ENCODE data around the gene ST6GAL1. TPM values are rescaled to one million over a fixed set of nuclear protein-coding genes. Genes with fewer than 3 reads are reported as not detected.
A peak's percentile ranks its signal among the peaks of the same experiment; 100 is the strongest.

ST6GAL1 gene
- total and polyA plus RNA-seq, 2 of the 13 experiments (the other 11 are each of a cell fraction or from before 2014, with no cell fraction given) = 79.9 to 164 TPM

GRCh38 chr3:187101184-187102072, 171.1 kb downstream of the ST6GAL1 start (continued):
- 0 out of 2 replicates have a peak, but pooled peaks have one; percentile 22 for TF ChIP-seq ZNF644 (CRISPR knock-in tag; IDR thresholded peaks at IDR 0.05; ENCODE audit: low read depth)
- TF ChIP-seq FOXA1 (IDR thresholded peaks at IDR 0.05) = no peak
- 0 out of 2 replicates have a peak, but pooled peaks have one; percentile 25 for TF ChIP-seq FOXA1 (CRISPR knock-in tag; IDR thresholded peaks at IDR 0.05)
- peak; percentile 25; the same call in 1 of the 2 replicates for TF ChIP-seq SP5 (CRISPR knock-in tag; IDR thresholded peaks at IDR 0.05; ENCODE audit: borderline replicate concordance, low read depth)
- no peak for TF ChIP-seq ZNF556 (CRISPR knock-in tag; IDR thresholded peaks at IDR 0.05; ENCODE audit: borderline replicate concordance)
- no peak for TF ChIP-seq SATB2 (CRISPR knock-in tag; IDR thresholded peaks at IDR 0.05)
- 0 out of 2 replicates have a peak, but pooled peaks have one; percentile 33 for TF ChIP-seq IRF9 (CRISPR knock-in tag; IDR thresholded peaks at IDR 0.05; ENCODE audit: borderline replicate concordance)
- TF ChIP-seq ARID4A (CRISPR knock-in tag; IDR thresholded peaks at IDR 0.05; ENCODE audit: borderline replicate concordance) = 0 out of 2 replicates have a peak, but pooled peaks have one; percentile 13

All from HepG2 (cell line).